ENCODE results near the gene RABL2A.
"Not testable (repeated sequence)": the region's sequence is repeated elsewhere in the genome, so short reads cannot be mapped to it uniquely, and the experiment has no call there.

The RABL2A gene

DNA sequence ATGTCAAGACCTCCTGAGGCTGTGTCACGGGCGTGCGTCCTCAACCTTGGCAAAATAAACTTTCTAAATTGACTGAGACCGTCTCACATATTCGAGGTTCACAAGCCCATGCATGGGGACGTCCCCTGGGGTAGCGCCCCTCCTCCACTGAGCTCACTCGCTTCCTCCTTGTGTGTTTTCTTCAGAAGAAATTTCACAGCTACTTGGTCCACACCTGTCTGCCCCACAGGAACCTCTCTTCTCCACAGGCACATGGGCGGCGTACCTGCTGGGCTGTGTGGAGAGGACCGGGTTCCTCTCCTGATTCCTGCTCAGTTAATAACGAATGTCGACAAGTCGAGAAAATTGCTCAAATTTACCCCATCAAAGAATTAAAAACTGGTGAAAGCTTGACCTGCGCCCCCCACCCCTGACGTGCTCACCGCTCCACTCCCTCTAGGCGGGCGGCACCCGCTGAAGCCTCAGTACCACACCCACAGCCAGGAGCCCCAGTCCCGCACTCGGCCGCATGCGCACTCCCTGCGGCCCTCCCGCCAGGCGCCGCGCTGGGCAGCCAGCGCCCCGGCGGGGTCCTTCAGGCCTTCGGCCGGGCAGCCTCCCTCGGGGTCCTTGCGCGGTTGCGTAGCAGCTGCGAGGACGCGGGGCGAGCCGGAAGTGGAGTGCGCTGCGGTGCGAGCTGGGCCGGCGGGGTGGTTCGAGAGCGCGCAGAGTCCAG is at the start of gene RABL2A:
Gene RABL2A, plus strand, starts transcription at position 651 of the 715 bp plus-strand sequence. CDS start 1,341 bp downstream, outside the sequence.
- peak; percentile 81 for DNase-seq
- in situ Hi-C loops (cut with MboI; ENCODE audit: low pct_unique_long_range_greater_than_20kb, low sequenced_read_pairs) = not testable (repeated sequence)

- in situ Hi-C loops (cut with MboI; ENCODE audit: low pct_unique_long_range_greater_than_20kb, low sequenced_read_pairs); DNase-seq: not testable (repeated sequence)
Measured at GRCh38 chr2:113578508-113578907, 48.6 kb upstream of the RABL2A start.

DNA sequence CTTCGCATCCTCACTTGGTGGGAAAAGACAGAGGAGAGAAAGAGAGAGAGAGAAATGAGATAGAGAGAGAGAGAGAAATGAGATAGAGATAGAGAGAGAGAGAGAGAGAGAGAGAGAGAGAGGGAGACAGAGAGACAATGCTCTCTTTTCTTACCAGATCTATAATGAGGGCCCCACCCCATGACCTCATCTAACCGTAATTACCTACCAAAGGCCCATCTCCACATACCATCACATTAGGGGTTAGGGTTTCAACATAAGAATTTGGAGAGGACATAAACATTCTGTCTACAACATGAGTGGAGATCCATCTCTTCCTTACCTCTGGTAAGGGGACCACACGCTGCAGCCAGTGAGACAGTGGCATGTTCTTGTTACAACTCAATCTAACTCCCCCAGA is 44.6 kb upstream of the RABL2A start:
- in situ Hi-C loops (cut with MboI; ENCODE audit: low pct_unique_long_range_greater_than_20kb, low sequenced_read_pairs) = not testable (repeated sequence)

GRCh38 chr2:113583521-113584225 is 43.4 kb upstream of the RABL2A start:
- DNase-seq = peak; percentile 84
- in situ Hi-C loops (cut with MboI; ENCODE audit: low pct_unique_long_range_greater_than_20kb, low sequenced_read_pairs) = not testable (repeated sequence)

More for the DNA sequence above, 44.6 kb upstream of the RABL2A start:
- DNase-seq = not testable (repeated sequence)

GRCh38 chr2:113584311-113585092 is 42.6 kb upstream of the RABL2A start:
- in situ Hi-C loops (cut with MboI; ENCODE audit: low pct_unique_long_range_greater_than_20kb, low sequenced_read_pairs) = not testable (repeated sequence)

DNA sequence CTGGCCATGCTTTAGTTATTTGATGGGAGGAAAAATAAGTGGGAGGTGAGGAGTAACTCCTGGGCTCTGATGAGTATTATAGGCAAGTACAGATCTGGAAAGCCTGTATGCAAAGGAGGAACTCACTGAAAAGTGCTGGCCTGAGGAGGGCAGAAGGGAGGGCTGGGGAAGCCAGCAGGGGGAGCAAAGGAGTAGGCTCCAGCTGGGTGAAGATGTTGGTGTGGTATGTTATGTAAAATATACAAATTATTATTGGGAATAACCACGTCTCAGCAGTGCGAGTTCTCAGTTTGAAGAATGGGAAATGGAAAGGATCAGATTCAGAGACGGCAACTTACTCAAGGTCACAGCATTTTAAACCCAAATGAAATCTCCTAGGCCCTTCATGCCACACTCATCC is 39.9 kb upstream of the RABL2A start:
- in situ Hi-C loops (cut with MboI; ENCODE audit: low pct_unique_long_range_greater_than_20kb, low sequenced_read_pairs) = not testable (repeated sequence)
- peak; percentile 83 for DNase-seq

More at GRCh38 chr2:113584311-113585092, 42.6 kb upstream of the RABL2A start:
- DNase-seq = peak; percentile 28

GRCh38 chr2:113589591-113589990 is 37.5 kb upstream of the RABL2A start:
- DNase-seq; in situ Hi-C loops (cut with MboI; ENCODE audit: low pct_unique_long_range_greater_than_20kb, low sequenced_read_pairs): not testable (repeated sequence)

- in situ Hi-C loops (cut with MboI; ENCODE audit: low pct_unique_long_range_greater_than_20kb, low sequenced_read_pairs); DNase-seq: not testable (repeated sequence)
Measured at GRCh38 chr2:113591926-113592325, 35.1 kb upstream of the RABL2A start.

DNA sequence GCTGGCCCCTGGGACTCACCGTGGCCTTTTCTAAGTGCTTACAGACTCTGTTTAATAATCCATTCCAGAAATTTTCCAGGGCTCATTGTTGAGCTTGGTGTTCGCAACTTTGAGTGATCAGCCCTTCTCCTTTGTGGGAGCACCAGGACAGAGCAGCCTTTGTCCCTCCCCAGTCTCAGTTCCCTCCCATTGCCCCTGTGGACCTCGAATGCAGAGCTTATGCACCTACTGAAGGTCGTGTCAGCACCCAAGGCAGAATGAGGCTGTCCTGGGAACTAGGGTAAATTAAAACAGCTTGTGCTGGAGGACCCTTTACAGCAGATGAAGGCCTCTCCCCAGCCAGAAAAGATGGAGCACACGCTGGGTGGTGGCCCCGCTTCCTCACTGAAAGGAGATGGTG is 33.8 kb upstream of the RABL2A start:
- DNase-seq; in situ Hi-C loops (cut with MboI; ENCODE audit: low pct_unique_long_range_greater_than_20kb, low sequenced_read_pairs): not testable (repeated sequence)

GRCh38 chr2:113595725-113596124 is 31.3 kb upstream of the RABL2A start:
- DNase-seq; in situ Hi-C loops (cut with MboI; ENCODE audit: low pct_unique_long_range_greater_than_20kb, low sequenced_read_pairs): not testable (repeated sequence)

DNA sequence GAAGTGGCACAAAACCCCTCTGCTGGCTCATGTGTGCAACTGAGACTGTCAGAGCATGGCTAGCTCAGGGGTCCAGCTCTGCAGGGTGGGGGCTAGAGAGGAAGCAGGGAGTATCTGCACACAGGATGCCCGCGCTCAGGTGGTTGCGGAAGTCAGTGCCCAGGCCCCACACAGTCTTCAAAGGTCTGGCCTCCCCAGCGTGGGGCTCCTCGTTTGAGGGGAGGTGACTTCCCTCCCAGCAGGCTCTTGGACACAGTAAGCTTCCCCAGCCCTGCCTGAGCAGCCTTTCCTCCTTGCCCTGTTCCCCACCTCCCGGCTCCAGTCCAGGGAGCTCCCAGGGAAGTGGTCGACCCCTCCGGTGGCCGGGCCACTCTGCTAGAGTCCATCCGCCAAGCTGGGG is 29.9 kb upstream of the RABL2A start:
- DNase-seq; in situ Hi-C loops (cut with MboI; ENCODE audit: low pct_unique_long_range_greater_than_20kb, low sequenced_read_pairs): not testable (repeated sequence)

- in situ Hi-C loops (cut with MboI; ENCODE audit: low pct_unique_long_range_greater_than_20kb, low sequenced_read_pairs); DNase-seq: not testable (repeated sequence)
Measured at GRCh38 chr2:113597572-113597971, 29.5 kb upstream of the RABL2A start.

DNA sequence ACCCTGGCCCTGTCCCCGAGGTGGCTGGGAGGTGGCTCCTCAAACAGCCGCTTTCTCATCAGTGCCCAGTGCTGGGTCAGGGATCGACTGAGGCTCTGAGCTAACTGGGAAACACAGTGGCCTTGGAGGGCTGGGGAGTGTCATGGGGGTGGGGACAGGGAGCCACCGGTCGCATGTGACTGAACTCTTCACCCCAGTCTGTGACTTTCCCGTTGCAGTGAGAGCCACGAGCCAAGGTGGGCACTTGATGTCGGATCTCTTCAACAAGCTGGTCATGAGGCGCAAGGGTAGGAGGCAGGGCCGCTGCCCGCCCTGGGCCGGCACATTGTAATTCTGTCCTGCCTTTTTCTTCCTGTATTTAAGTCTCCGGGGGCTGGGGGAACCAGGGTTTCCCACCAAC is 28.9 kb upstream of the RABL2A start:
- in situ Hi-C loops (cut with MboI; ENCODE audit: low pct_unique_long_range_greater_than_20kb, low sequenced_read_pairs); DNase-seq: not testable (repeated sequence)

DNA sequence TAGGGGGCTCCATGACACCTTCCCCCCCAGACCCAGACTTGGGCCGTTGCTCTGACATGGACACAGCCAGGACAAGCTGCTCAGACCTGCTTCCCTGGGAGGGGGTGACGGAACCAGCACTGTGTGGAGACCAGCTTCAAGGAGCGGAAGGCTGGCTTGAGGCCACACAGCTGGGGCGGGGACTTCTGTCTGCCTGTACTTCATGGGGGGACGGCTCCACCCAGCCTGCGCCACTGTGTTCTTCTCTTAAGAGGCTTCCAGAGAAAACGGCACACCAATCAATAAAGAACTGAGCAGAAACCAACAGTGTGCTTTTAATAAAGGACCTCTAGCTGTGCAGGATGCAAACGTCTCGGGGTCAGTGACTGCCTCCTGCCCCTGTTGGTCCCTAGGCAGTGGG is 28.3 kb upstream of the RABL2A start:
- in situ Hi-C loops (cut with MboI; ENCODE audit: low pct_unique_long_range_greater_than_20kb, low sequenced_read_pairs); DNase-seq: not testable (repeated sequence)

GRCh38 chr2:113599208-113599607 is 27.9 kb upstream of the RABL2A start:
- DNase-seq; in situ Hi-C loops (cut with MboI; ENCODE audit: low pct_unique_long_range_greater_than_20kb, low sequenced_read_pairs): not testable (repeated sequence)

DNA sequence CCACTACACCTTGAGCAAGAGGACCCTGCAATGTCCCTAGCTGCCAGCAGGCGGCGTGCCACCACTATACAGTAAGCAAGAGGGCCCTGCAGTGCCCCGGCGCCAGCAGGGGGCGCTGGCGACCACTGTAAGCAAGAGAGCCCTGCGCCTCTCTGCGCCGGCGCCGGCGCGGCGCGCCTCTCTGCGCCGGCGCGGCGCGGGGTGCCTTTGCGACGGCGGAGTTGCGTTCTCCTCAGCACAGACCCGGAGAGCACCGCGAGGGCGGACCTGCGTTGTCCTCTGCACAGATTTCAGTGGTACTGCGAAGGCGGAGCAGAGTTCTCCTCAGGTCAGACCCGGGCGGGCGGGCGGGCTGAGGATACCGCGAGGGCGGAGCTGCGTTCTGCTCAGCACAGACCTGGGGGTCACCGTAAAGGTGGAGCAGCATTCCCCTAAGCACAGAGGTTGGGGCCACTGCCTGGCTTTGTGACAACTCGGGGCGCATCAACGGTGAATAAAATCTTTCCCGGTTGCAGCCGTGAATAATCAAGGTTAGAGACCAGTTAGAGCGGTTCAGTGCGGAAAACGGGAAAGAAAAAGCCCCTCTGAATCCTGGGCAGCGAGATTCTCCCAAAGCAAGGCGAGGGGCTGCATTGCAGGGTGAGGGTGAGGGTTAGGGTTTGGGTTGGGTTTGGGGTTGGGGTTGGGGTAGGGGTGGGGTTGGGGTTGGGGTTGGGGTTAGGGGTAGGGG is 24.9 kb upstream of the RABL2A start:
- DNase-seq; in situ Hi-C loops (cut with MboI; ENCODE audit: low pct_unique_long_range_greater_than_20kb, low sequenced_read_pairs): not testable (repeated sequence)

DNA sequence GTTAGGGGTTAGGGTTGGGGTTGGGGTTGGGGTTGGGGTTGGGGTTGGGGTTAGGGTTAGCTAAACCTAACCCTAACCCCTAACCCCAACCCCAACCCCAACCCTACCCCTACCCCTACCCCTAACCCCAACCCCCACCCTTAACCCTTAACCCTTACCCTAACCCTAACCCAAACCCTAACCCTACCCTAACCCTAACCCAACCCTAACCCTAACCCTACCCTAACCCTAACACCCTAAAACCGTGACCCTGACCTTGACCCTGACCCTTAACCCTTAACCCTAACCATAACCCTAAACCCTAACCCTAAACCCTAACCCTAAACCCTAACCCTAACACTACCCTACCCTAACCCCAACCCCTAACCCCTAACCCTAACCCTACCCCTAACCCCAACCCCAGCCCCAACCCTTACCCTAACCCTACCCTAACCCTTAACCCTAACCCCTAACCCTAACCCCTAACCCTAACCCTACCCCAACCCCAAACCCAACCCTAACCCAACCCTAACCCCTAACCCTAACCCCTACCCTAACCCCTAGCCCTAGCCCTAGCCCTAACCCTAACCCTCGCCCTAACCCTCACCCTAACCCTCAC is 24.1 kb upstream of the RABL2A start:
- DNase-seq = no peak
- in situ Hi-C loops (cut with MboI; ENCODE audit: low pct_unique_long_range_greater_than_20kb, low sequenced_read_pairs) = no loop called here

- in situ Hi-C loops (cut with MboI; ENCODE audit: low pct_unique_long_range_greater_than_20kb, low sequenced_read_pairs) = not testable (repeated sequence)
- DNase-seq = peak; percentile 96
Measured at GRCh38 chr2:113603467-113604084, 23.5 kb upstream of the RABL2A start.

All from KBM-7 (cell line).